Motor neuron (in vitro differentiated cells): ENCODE data around the gene PSMD12. TPM values are rescaled to one million over a fixed set of nuclear protein-coding genes. Genes with fewer than 3 reads are reported as not detected.
"Not testable (repeated sequence)": the region's sequence is repeated elsewhere in the genome, so short reads cannot be mapped to it uniquely, and the experiment has no call there.

Experiments used
- ATAC-seq, 8 experiments: fragments of 200-7000 bp; cut with Tn5 transposase; replicated peaks in 6 of 8; 2 replicates each; pipeline ENCODE4 v1.8.0; 2021; ENCODE audit warnings: mild to moderate bottlenecking in 8 of 8, moderate library complexity in 8 of 8
- H3K27ac ChIP-seq, 2 donors: fragments of 250-450 bp; sonication (Bioruptor Pico); 2 replicates each; pipeline ENCODE4 v1.9.0; 2021; ENCODE audit warnings: antibody characterized with exemption in 2 of 2, mild to moderate bottlenecking in 2 of 2, moderate library complexity in 1 of 2
- H3K4me1 ChIP-seq, 2 donors: fragments of 250-450 bp; sonication (Bioruptor Pico); replicated peaks in 1 of 2; 2 replicates each; pipeline ENCODE4 v1.6.1; 2021; ENCODE audit warnings: antibody characterized with exemption in 2 of 2, mild to moderate bottlenecking in 2 of 2, moderate library complexity in 1 of 2
- H3K4me3 ChIP-seq, 5 donors: fragments of 250-450 bp; sonication (Bioruptor Pico); 2 replicates each; pipeline ENCODE4 v1.9.0; 2021; ENCODE audit warnings: antibody characterized with exemption in 5 of 5, mild to moderate bottlenecking in 5 of 5, moderate library complexity in 4 of 5
- WGBS, 10 experiments: fragments of 450-650 bp; shearing (Covaris generic); methylation state at CpG; one replicate each; pipeline ENCODE4 v1.0.0; 2022; 5-methylcytosine and 5-hydroxymethylcytosine counted together
- in situ Hi-C, 9 experiments: fragments of 400-800 bp; cut with MboI; loops; one replicate each; pipeline ENCODE4 v1.15.0; 2021; ENCODE audit warnings: low sequenced_read_pairs in 9 of 9, low pct_unique_long_range_greater_than_20kb in 2 of 9; ENCODE audit not compliant: unreplicated experiment in 9 of 9
- total RNA-seq, 8 experiments: library from RNA; unstranded; fragments of 300-600 nt; gene quantifications; 2 replicates each; pipeline versions ENCODE4 v1.2.3 to v1.2.4, GENCODE V29; 2022

The PSMD12 gene
- total RNA-seq, 8 experiments from 2014 or later = 25.7 to 59.5 (median 39.6) TPM

DNA sequence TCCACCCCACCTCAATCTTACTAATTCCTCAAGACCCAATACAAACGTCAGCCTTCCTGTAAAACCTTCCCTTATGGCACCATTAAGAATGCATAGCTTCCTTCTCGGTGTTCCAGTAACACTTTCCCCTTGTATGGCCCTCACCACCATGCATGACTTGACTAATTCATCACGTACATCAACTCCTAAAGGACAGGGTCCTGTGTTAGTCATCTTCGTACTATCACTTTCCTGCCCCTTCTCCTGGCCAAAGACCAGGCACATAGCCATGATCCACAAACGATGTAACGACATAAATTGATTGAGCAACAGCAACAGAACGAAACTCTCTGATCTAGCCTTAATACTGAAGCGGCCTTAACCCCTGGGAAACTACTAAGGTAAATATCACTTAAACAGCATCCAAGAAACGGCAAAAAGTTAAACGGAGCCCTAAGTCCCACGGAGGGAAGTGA is 612 bp downstream of the PSMD12 start:
- ATAC-seq = peak; percentile 16 to 60 (median 30)
- Histone ChIP-seq H3K4me3 (peak overlapping the region; percentile 62 to 92 (median 87)), H3K27ac (peak overlapping the region; percentile 92 to 98), H3K4me1 (peaks cover 14 to 15% of the 10 kb centered on the region in 2 donors)
- WGBS, 10 experiments = 0 to 6% (median 0%) methylated on average over 3 to 8 of the region's 11 CpGs
- in situ Hi-C loops = no loop called here

- H3K4me3 ChIP-seq = peak overlapping the region; percentile 62 to 92 (median 87)
- whole genome bisulfite sequencing, 10 experiments = 0 to 86% (median 68%) methylated on average over 1 to 16 of the region's 26 CpGs; no CpG with 5 or more reads in 1 of the 10 experiments
- no peak for ATAC-seq
- peaks cover 18 to 21% of the 10 kb centered on the region in 2 donors for H3K4me1 ChIP-seq
- peak overlapping the region in 1 of 2 donors; percentile 98 for H3K27ac ChIP-seq
- in situ Hi-C loops = no loop called here
These were observed 1.3 kb downstream of the PSMD12 start for GRCh38 chr17:67364847-67365737.

GRCh38 chr17:67362173-67362572 is 4.2 kb downstream of the PSMD12 start:
- H3K27ac ChIP-seq = no peak overlapping the region
- no peak overlapping the region for H3K4me3 ChIP-seq
- in situ Hi-C loops = no loop called here
- peaks cover 19 to 29% of the 10 kb centered on the region in 2 donors for H3K4me1 ChIP-seq
- no peak for ATAC-seq
- 75 to 100% (median 93%) methylated on average over 2 to 6 of the region's 9 CpGs; no CpG with 5 or more reads in 4 of the 10 experiments for WGBS, 10 experiments

DNA sequence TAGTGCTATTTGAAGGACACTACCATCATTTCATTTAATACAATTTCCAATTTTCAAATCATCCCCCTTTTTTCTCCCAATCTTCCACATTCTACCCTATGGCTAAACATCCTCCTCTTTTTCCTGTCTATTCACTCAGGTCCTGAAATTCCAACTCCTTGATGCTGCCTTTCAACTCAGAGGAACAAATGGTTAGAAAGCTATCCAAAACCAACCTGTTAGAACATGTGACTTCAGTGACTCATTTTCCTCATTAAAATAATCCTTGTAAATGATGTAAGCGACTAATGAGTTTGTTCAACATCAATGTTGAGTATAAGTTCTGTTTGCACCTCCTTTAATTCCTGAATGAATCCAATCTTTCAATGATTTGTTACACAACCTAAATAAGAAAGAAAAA is 5.5 kb downstream of the PSMD12 start:
- in situ Hi-C loops = no loop called here
- Histone ChIP-seq H3K4me1 (peaks cover 19 to 29% of the 10 kb centered on the region in 2 donors), H3K27ac (no peak overlapping the region), H3K4me3 (no peak overlapping the region)
- no peak for ATAC-seq
- WGBS, 10 experiments = 0 to 100% (median 79%) methylated on average over 1 of the region's 1 CpG; no CpG with 5 or more reads in 2 of the 10 experiments

DNA sequence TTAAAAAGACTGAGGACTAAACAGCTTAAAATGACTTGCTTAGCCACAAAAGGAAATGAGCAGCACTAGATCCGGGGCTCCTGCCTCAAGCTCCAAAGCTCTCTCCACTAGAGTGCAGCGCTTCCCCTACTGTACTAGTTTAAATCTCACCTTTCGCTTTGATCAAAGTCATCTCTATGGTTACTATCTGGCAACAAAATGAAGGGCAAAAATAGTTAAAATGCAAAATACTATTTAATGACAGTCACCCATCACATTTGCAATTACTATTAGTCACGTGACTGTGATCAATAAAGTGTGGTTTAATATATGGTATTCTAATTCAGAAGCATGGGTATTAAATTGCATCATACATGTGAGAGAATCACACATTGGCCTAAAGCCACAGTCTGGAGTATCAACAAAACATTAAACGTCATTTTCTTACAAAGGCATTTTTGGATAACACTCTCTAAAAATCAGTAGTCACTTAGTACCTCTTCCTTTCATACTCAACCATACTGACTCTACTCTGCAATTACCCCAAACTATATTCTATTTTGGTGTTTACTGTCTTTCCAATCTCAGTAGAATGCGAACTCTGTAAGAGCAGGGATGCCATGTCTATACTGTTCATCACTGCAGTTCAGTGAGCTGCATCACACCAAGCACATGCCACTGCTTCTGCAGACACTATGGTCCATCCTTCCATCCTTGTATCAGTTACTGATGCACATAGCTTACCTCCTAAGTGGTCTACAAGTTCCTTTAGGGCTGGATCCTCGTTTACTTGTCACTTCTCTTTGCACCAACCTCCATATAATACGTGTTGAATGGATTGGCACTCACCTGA is 6.2 kb downstream of the PSMD12 start:
- ATAC-seq = peak; percentile 13 to 88 (median 64)
- in situ Hi-C loops = no loop called here
- peak overlapping the region; percentile 6 to 47 for H3K27ac ChIP-seq
- 54 to 100% (median 81%) methylated on average over 1 to 8 of the region's 8 CpGs for WGBS, 10 experiments
- peaks cover 18 to 28% of the 10 kb centered on the region in 2 donors for H3K4me1 ChIP-seq
- no peak overlapping the region for H3K4me3 ChIP-seq

DNA sequence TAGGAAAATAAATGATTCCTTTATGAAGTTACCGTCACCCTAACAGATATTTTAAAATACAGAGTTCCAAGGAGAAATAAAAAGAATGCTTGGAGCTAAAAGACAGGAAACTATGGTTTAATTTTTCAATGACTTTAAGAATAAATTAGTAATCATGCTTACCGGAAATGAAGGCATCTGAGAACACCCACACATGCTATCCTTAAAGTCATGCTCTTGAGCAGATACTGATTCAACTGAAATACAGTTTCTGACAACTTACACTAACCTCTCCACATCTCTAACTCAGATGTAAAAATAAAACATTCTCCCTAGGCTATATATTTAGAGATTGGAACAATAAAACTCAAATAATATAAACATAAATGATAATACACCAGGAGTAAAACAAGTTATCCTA is 7.8 kb downstream of the PSMD12 start:
- Histone ChIP-seq H3K27ac (no peak overlapping the region), H3K4me3 (no peak overlapping the region), H3K4me1 (peaks cover 8 to 15% of the 10 kb centered on the region in 2 donors)
- 54 to 100% (median 92%) methylated on average over 1 to 2 of the region's 2 CpGs; no CpG with 5 or more reads in 3 of the 10 experiments for WGBS, 10 experiments
- ATAC-seq = peak in 1 of 8 experiments; percentile 8
- in situ Hi-C loops = no loop called here

DNA sequence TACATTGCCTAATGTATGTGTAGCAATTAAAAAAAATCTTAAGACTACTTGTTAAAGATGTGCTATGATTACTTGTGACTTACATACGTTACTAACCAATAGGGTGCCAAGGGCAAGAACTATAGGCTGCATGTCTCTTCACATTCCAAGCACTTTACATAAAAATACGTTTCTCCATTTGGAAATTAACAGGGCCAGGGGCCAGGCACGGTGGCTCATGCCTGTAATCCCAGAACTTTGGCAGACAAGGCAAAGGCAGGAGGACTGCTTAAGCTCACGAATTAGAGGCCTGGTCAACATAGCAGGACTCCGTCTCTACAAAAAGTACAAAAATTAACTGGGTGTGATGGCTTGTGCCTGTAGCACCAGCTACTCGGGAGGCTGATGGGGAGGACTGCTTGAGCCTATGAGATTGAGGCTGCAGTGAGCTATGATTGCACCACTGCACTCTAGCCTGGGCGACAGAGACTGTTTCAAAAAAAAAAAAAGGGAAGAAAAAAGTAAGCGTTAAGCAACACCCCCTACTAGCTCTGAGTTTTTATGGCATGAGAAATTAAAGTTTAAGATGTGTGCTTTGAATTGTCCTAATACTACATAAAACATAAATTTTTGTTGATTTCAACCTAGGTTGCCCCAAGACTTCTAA is 12.3 kb downstream of the PSMD12 start:
- Histone ChIP-seq H3K4me3 (no peak overlapping the region), H3K4me1 (no peaks in the 10 kb centered on the region), H3K27ac (no peak overlapping the region)
- in situ Hi-C loops = no loop called here
- no peak for ATAC-seq
- WGBS, 10 experiments = 57 to 93% (median 79%) methylated on average over 2 to 8 of the region's 8 CpGs

DNA sequence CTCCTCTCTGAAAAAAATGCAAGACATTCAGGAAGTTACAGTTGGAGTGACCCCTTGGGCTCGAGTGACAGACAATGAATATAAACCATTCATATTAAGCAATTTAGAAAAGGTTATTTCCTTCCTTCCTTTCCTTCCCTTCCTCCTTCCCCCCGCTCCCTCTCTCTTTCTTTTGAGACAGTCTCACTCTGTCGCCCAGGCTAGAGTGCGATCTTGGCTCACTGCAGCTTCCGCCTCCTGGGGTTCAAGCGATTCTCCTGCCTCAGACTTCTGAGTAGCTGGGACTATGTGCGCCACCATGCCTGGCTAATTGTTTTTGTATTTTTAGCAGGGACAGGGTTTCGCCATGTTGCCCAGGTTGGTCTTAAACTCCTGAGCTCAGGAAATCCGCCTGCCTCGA is 13.2 kb downstream of the PSMD12 start:
- Histone ChIP-seq H3K27ac (no peak overlapping the region), H3K4me3 (no peak overlapping the region), H3K4me1 (no peaks in the 10 kb centered on the region)
- ATAC-seq = no peak
- WGBS, 10 experiments = 70 to 100% (median 92%) methylated on average over 1 to 7 of the region's 10 CpGs
- in situ Hi-C loops = no loop called here

GRCh38 chr17:67349420-67349819 is 17.0 kb downstream of the PSMD12 start:
- ATAC-seq = no peak
- Histone ChIP-seq H3K4me1 (no peaks in the 10 kb centered on the region), H3K4me3 (no peak overlapping the region), H3K27ac (no peak overlapping the region)
- WGBS, 10 experiments = 70 to 100% (median 100%) methylated on average over 1 of the region's 1 CpG; no CpG with 5 or more reads in 1 of the 10 experiments
- in situ Hi-C loops = no loop called here

- H3K27ac ChIP-seq = no peak overlapping the region
- in situ Hi-C loops = no loop called here
- WGBS, 10 experiments = 67 to 100% (median 85%) methylated on average over 1 to 3 of the region's 3 CpGs; no CpG with 5 or more reads in 2 of the 10 experiments
- no peak for ATAC-seq
- no peak overlapping the region for H3K4me3 ChIP-seq
- H3K4me1 ChIP-seq = no peaks in the 10 kb centered on the region
These were observed 18.6 kb downstream of the PSMD12 start for GRCh38 chr17:67347826-67348225.

DNA sequence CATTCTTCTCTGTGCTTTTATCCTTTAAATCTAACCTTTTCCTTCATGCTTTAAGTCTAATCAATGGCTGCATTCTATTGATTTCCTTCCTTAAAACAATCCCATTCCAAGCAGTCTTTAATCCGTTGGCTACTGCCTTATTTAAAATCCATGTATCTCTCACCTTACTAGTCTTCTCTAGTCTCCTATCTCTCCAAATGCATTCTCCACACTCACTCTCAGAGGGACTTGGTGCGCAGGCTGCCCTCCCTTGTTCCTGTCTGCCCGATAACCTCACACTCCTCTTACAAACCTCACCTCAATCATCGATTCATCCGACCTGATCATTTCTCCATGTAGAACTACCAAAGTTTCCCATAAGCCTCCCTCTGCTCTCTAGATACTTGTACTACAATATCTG is 23.1 kb downstream of the PSMD12 start:
- ATAC-seq = no peak
- Histone ChIP-seq H3K4me1 (no peaks in the 10 kb centered on the region), H3K27ac (no peak overlapping the region), H3K4me3 (no peak overlapping the region)
- in situ Hi-C loops = no loop called here
- 67 to 100% (median 100%) methylated on average over 1 to 5 of the region's 5 CpGs; no CpG with 5 or more reads in 1 of the 10 experiments for WGBS, 10 experiments

DNA sequence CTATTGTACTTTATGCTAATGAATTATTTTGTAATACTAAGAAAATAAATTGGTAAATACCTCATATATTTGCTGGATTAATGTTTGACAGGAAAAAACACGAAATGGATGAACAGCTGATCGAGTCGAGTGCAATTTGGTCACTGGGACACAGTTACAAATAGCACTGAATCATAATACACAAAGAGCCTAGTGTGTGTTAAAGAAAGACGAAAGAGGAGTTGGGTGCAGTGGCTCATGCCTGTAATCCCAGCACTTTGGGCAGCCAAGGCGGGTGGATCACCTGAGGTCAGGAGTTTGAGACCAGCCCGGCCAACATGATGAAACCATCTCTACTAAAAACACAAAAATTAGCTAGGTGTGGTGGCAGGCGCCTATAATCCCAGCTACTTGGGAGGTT is 28.0 kb downstream of the PSMD12 start:
- H3K4me1 ChIP-seq, in situ Hi-C loops, H3K4me3 ChIP-seq, H3K27ac ChIP-seq, ATAC-seq: not testable (repeated sequence)
- 92 to 100% (median 98%) methylated on average over 1 to 6 of the region's 7 CpGs for WGBS, 10 experiments
